Posterior cingulate gyrus (tissue), 11 donors: ENCODE data around the gene ATP8B2.

Source experiments
- DNase-seq, 10 donors: peaks; one replicate each; pipeline versions ENCODE4 v3.0.0 to v3.0.0-alpha.2; 2020 to 2021; ENCODE audit warnings: mixed read lengths in 3 of 10
- intact Hi-C: fragments of 100-400 bp; cut with DNase I; formaldehyde crosslinking; loops from one replicate; pipeline ENCODE4 v1.15.1; 2023

Gene ATP8B2

GRCh38 chr1:154379301-154379700, 54.0 kb downstream of the ATP8B2 start:
- intact Hi-C loops, result loop anchor here (10.0 kb wide), 1 partner anchor 346 kb away; no protein-coding TSS in a partner anchor
- no peak for DNase-seq

- DNase-seq, result no peak
- intact Hi-C loops, result no loop called here
Observed at GRCh38 chr1:154384650-154385489, 59.5 kb downstream of the ATP8B2 start.

DNA sequence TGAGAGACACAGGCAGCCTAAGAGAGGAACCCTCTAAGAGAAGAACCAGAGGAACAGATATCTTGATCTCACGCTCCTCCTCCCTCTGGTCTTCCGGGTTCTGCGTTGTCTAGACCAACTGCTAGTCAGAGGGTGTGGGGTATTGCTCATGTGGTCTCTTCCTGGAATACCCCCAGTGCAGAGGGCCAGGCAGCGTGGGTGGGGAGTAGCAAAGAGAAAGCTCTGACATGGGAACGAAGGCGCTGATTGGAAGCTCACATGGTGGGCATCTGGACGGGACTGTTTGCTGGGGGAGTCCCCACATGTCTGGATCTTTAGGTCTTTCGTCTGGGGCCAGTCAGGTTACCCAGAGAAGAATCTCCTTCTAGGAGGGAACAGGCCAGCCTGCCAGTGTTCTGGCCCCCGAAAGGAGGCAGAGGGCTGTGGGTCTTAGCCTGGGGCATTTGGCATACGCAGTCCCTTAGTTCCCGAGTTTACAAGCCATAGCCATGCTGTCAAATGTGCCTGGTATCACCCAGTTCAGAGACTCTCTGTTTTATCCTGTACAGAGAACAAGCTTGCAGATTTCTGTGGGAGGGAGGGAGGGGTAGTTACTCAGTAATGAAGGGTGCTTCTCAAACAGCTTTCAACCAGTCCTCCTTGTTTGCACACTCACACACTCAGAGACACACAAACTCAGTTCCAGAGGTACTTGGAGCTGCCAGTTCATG, 61.5 kb downstream of the ATP8B2 start:
- no peak for DNase-seq
- intact Hi-C loops, result no loop called here

GRCh38 chr1:154391086-154391770, 65.9 kb downstream of the ATP8B2 start:
- intact Hi-C loops, result no loop called here
- no peak for DNase-seq

DNA sequence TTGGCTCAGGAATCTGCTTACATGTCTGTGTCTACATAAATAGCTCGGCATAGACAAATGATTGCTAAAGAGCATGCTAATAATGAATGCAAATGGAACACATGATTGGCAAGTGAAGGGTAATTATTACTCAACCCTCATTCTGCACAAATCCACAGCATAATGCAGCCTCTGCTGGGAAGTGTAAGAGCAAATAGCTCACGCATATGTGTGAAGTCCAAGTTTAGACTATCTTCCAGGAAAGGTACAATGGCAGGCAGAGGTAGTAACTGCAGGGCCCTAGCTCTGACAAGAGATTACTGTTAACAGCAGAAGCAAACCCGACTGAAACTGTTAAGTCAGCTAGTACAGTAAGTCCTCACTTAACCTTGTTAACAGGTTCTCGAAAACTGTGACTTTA, 72.8 kb downstream of the ATP8B2 start:
- DNase-seq, result no peak
- intact Hi-C loops, result no loop called here

DNA sequence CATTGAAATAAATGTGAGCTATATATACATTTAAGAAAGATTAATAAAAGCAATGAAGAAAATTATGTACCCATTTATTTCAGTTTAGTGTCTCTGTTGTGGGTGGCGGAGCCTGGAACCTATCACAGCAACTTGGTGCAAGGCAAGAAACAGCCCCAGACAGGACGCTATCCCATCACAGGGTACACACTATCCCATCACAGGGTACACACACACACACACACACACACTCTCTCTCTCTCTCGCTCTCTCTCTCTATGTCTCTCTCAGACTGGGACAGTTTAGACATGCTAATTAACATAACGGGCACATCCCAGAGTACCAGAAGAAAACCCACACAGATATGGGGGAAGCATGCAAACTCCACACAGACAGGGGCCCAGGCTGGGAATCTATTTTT, 73.4 kb downstream of the ATP8B2 start:
- DNase-seq, result no peak
- intact Hi-C loops, result no loop called here

GRCh38 chr1:154400381-154400801, 75.1 kb downstream of the ATP8B2 start:
- intact Hi-C loops, result loop anchor here (10.0 kb wide), 2 partner anchors 64 to 76 kb away; partner anchors contain the start of genes AQP10 and ATP8B2
- no peak for DNase-seq
